Keratinocyte (primary cell): ENCODE results near the gene SP1. TPM values are rescaled to one million over a fixed set of nuclear protein-coding genes. Genes with fewer than 3 reads are reported as not detected.
A peak's percentile ranks its signal among the peaks of the same experiment; 100 is the strongest.

Source experiments
- DNase-seq: peaks from one replicate; pipeline ENCODE4 v3.0.0-alpha.2; 2011; ENCODE audit warnings: low read depth, missing footprints, low spot score
- FAIRE-seq: peaks from 2 replicates; lab custom pipeline; 2011; peaks lifted over from hg19 to GRCh38; lab: Jason Lieb, UNC
- H2AFZ ChIP-seq: 2 replicates; pipeline ENCODE4 v1.6.0; 2012; ENCODE audit warnings: low read length, control low read depth, inconsistent platforms; ENCODE audit not compliant: control insufficient read depth
- H3K27ac ChIP-seq: 2 replicates; pipeline ENCODE4 v1.5.1; 2011; ENCODE audit warnings: low read length; ENCODE audit not compliant: control insufficient read depth, insufficient read depth
- H3K27me3 ChIP-seq: 3 replicates; pipeline ENCODE4 v1.6.0; 2011; ENCODE audit warnings: low read length; ENCODE audit not compliant: control insufficient read depth, insufficient read depth; ENCODE audit errors: extremely low read depth
- H3K36me3 ChIP-seq, 2 experiments: 2 replicates in 1 of 2; 3 replicates in 1 of 2; pipeline ENCODE4 v1.5.1; 2011; ENCODE audit warnings: low read length in 2 of 2, mild to moderate bottlenecking in 1 of 2; ENCODE audit not compliant: control insufficient read depth in 2 of 2, insufficient read depth in 2 of 2; ENCODE audit errors: extremely low read depth in 1 of 2
- H3K4me1 ChIP-seq: 3 replicates; pipeline ENCODE4 v1.5.1; 2011; ENCODE audit warnings: low read length; ENCODE audit not compliant: control insufficient read depth, insufficient read depth; ENCODE audit errors: extremely low read depth
- H3K4me2 ChIP-seq: 3 replicates; pipeline ENCODE4 v1.6.0; 2011; ENCODE audit warnings: low read depth, low read length; ENCODE audit not compliant: control insufficient read depth, insufficient read depth; ENCODE audit errors: extremely low read depth
- H3K4me3 ChIP-seq, 3 experiments: fragments of 200-600 bp in 1 of 3; sonication (generic) in 1 of 3; 2 replicates in 2 of 3; 3 replicates in 1 of 3; pipeline ENCODE4 v1.5.1; 2011 to 2016; ENCODE audit warnings: low read length in 3 of 3, mild to moderate bottlenecking in 3 of 3, control low read depth in 2 of 3, inconsistent platforms in 1 of 3, low read depth in 1 of 3, mixed read lengths in 1 of 3, mixed run types in 1 of 3, moderate library complexity in 1 of 3; ENCODE audit not compliant: control insufficient read depth in 2 of 3, insufficient read depth in 2 of 3; ENCODE audit errors: extremely low read depth in 1 of 3
- H3K79me2 ChIP-seq: 2 replicates; pipeline ENCODE4 v1.6.0; 2012; ENCODE audit warnings: low read length; ENCODE audit not compliant: control insufficient read depth, insufficient read depth
- H3K9ac ChIP-seq: 3 replicates; pipeline ENCODE4 v1.6.0; 2011; ENCODE audit warnings: low read length; ENCODE audit not compliant: control insufficient read depth, insufficient read depth; ENCODE audit errors: extremely low read depth
- H3K9me1 ChIP-seq: 3 replicates; pipeline ENCODE4 v1.6.0; 2011; ENCODE audit warnings: low read length; ENCODE audit not compliant: control insufficient read depth, insufficient read depth; ENCODE audit errors: extremely low read depth
- H3K9me3 ChIP-seq: 2 replicates; pipeline ENCODE4 v1.5.1; 2012; ENCODE audit warnings: low read depth, low read length; ENCODE audit not compliant: control insufficient read depth
- H4K20me1 ChIP-seq: 3 replicates; pipeline ENCODE4 v1.6.0; 2011; ENCODE audit warnings: low read length; ENCODE audit not compliant: control insufficient read depth, insufficient read depth; ENCODE audit errors: extremely low read depth
- EZH2 ChIP-seq: IDR thresholded peaks from one replicate; pipeline ENCODE4 v1.6.1; 2012; ENCODE audit warnings: inconsistent platforms, mild to moderate bottlenecking, low read length, moderate library complexity
- dilution Hi-C: fragments of 300-500 bp; cut with MboI; formaldehyde crosslinking; loops from one replicate; pipeline ENCODE4 v1.7.0; 2020; ENCODE audit warnings: low sequenced_read_pairs; ENCODE audit not compliant: extremely low pct_ligation_motif_present
- polyA plus RNA-seq, 5 experiments: library from polyadenylated mRNA; depleted of rRNA in 3 of 5; stranded (reverse) in 3 of 5; stranded (forward) in 1 of 5; unstranded in 1 of 5; fragments of >200 nt; gene quantifications; 1 replicate in 1 of 5; 2 replicates in 3 of 5; 3 replicates in 1 of 5; pipeline versions ENCODE4 v1.2.1 to v1.2.3, GENCODE V29; 2011 to 2012; ENCODE audit warnings: missing spikeins in 2 of 5, low read depth in 1 of 5, low replicate concordance in 1 of 5
- TF ChIP-seq, protein P1 (sequence below), 3 experiments: IDR thresholded peaks in 1 of 3; conservative IDR thresholded peaks in 1 of 3; optimal IDR thresholded peaks in 1 of 3; 2 replicates in 2 of 3; 3 replicates in 1 of 3; pipeline versions ENCODE3 to v1.5.1; 2011; ENCODE audit warnings: low read length in 3 of 3, mild to moderate bottlenecking in 3 of 3, moderate library complexity in 2 of 3, control low read depth in 1 of 3, inconsistent platforms in 1 of 3; ENCODE audit not compliant: insufficient read depth in 2 of 3; ENCODE audit errors: extremely low read depth in 1 of 3

Gene SP1
- polyA plus RNA-seq, 1 donor (not counting 4 experiments of a cell fraction or from before 2014, with no cell fraction given) = 30.7 TPM

DNA sequence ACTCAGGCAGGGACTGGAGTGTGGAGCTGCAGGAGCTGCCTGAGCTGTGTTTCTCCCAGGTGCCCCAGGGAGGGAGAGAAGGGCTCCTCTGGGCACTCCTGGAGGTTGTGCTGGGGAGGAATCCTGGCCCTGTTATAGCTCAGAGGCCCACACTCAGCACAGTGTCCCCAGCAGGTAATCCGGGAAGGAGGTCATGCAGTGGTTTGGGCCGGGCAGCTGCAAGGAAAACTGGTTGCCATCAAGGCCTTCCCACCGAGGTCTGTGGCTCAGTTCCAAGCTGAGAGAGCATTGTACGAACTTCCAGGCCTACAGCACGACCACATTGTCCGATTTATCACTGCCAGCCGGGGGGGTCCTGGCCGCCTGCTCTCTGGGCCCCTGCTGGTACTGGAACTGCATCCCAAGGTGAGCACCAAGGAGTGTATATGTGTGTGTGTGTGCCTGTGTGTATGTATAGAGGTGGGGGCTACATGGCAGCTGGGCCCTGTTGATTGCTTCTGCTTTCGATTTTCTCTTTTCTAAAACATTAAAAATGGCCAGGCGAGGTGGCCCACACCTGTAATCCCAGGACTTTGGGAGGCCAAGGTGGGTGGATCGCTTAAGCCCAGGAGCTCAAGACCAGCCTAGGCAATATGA lies 45.7 kb downstream of the SP1 start:
- H2AFZ ChIP-seq = no peak overlapping the region
- no peaks in the 10 kb centered on the region for H4K20me1 ChIP-seq
- no peaks in the 10 kb centered on the region for H3K27me3 ChIP-seq
- H3K4me2 ChIP-seq = no peak overlapping the region
- dilution Hi-C loops = no loop called here
- no peak for DNase-seq
- H3K27ac ChIP-seq = no peak overlapping the region
- H3K36me3 ChIP-seq = no peaks in the 10 kb centered on the region
- FAIRE-seq = no peak
- H3K79me2 ChIP-seq = no peaks in the 10 kb centered on the region
- no peak overlapping the region for H3K4me3 ChIP-seq
- H3K4me1 ChIP-seq = peaks cover 21% of the 10 kb centered on the region
- TF ChIP-seq EZH2 = no peak
- TF ChIP-seq, protein P1, sequence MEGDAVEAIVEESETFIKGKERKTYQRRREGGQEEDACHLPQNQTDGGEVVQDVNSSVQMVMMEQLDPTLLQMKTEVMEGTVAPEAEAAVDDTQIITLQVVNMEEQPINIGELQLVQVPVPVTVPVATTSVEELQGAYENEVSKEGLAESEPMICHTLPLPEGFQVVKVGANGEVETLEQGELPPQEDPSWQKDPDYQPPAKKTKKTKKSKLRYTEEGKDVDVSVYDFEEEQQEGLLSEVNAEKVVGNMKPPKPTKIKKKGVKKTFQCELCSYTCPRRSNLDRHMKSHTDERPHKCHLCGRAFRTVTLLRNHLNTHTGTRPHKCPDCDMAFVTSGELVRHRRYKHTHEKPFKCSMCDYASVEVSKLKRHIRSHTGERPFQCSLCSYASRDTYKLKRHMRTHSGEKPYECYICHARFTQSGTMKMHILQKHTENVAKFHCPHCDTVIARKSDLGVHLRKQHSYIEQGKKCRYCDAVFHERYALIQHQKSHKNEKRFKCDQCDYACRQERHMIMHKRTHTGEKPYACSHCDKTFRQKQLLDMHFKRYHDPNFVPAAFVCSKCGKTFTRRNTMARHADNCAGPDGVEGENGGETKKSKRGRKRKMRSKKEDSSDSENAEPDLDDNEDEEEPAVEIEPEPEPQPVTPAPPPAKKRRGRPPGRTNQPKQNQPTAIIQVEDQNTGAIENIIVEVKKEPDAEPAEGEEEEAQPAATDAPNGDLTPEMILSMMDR (optimal IDR thresholded peaks at IDR 0.05 in 1 of 3, IDR thresholded peaks at IDR 0.05 in 1 of 3, conservative IDR thresholded peaks at IDR 0.05 in 1 of 3; ENCODE audit: extremely low read depth in 1 of 3, insufficient read depth in 2 of 3, low read length in 3 of 3) = no peak
- peaks cover 9% of the 10 kb centered on the region for H3K9me1 ChIP-seq
- no peaks in the 10 kb centered on the region for H3K9me3 ChIP-seq
- no peak overlapping the region for H3K9ac ChIP-seq

DNA sequence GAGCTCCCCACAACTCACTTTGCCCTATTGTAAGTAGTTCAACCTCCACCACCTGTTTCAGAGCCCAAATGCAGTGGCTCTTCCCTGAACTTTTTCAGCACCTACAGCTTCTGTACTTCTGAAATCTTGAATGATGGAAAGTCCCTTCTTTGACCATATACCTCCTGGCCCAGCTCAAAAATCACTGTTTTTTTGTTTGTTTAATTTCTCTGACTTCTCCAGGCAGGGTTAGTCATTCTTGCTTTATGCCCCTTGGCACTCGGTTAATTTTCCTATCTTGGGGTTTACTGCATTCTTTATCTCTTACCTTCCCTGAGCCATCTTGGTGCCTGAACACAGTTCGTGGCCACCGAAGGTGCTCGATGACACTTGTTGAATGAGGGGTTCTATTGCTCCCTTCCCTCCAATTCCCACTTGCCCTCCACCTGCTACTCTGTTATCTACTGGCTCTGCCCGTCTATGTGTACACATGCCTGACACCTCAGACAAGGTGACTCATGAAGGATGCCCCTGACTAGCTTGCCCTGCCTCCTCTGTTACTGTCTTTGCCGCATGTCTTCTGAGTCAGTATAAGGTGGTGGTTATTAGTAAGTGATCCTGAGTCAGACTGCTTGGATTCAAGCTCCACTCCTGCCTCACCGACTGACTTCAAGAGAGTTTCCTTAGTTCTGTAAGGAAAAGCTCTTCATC lies 48.1 kb downstream of the SP1 start:
- no peaks in the 10 kb centered on the region for H3K36me3 ChIP-seq
- peaks cover 16% of the 10 kb centered on the region for H3K4me1 ChIP-seq
- peaks cover 9% of the 10 kb centered on the region for H3K9me1 ChIP-seq
- no peaks in the 10 kb centered on the region for H3K27me3 ChIP-seq
- peak overlapping the region; percentile 36 for H3K27ac ChIP-seq
- DNase-seq (peak; percentile 94), FAIRE-seq (peak; percentile 94)
- no peak overlapping the region for H2AFZ ChIP-seq
- H3K9me3 ChIP-seq = no peaks in the 10 kb centered on the region
- peak overlapping the region; percentile 31 for H3K4me2 ChIP-seq
- H3K4me3 ChIP-seq = no peak overlapping the region
- TF ChIP-seq, protein P1 (optimal IDR thresholded peaks at IDR 0.05 in 1 of 3, IDR thresholded peaks at IDR 0.05 in 1 of 3, conservative IDR thresholded peaks at IDR 0.05 in 1 of 3; ENCODE audit: extremely low read depth in 1 of 3, insufficient read depth in 2 of 3, low read length in 3 of 3) = no peak
- no peak for TF ChIP-seq EZH2
- no peaks in the 10 kb centered on the region for H4K20me1 ChIP-seq
- no peaks in the 10 kb centered on the region for H3K79me2 ChIP-seq
- dilution Hi-C loops = no loop called here
- H3K9ac ChIP-seq = peak overlapping the region; percentile 37
